ENCODE results near the gene MGAT4A.

DNA sequence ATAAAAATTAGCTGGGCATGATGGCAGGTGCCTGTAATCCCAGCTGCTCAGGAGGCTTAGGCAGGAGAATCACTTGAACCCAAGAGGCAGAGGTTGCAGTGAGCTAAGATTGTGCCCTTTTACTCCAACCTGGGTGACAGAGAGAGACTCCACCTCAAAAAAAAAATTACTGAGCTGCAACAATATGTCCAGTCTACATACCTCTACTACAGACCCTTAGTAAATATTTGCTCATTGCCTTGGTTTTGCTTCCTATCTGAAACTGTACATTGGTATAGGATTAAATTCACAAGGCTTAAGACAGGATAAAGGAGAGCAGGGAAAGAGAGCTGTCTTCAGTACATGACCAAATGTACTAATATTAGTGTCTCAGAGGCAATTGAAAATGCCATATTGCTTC is 8.1 kb upstream of the MGAT4A start:
- TF ChIP-seq, protein P1, sequence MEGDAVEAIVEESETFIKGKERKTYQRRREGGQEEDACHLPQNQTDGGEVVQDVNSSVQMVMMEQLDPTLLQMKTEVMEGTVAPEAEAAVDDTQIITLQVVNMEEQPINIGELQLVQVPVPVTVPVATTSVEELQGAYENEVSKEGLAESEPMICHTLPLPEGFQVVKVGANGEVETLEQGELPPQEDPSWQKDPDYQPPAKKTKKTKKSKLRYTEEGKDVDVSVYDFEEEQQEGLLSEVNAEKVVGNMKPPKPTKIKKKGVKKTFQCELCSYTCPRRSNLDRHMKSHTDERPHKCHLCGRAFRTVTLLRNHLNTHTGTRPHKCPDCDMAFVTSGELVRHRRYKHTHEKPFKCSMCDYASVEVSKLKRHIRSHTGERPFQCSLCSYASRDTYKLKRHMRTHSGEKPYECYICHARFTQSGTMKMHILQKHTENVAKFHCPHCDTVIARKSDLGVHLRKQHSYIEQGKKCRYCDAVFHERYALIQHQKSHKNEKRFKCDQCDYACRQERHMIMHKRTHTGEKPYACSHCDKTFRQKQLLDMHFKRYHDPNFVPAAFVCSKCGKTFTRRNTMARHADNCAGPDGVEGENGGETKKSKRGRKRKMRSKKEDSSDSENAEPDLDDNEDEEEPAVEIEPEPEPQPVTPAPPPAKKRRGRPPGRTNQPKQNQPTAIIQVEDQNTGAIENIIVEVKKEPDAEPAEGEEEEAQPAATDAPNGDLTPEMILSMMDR (IDR thresholded peaks at IDR 0.05; ENCODE audit: low read length): no peak
- no peak for TF ChIP-seq EZH2 (IDR thresholded peaks at IDR 0.05; ENCODE audit: borderline replicate concordance, low read length)
